ENCODE data around the gene TRIM8. TPM values are rescaled to one million over a fixed set of nuclear protein-coding genes. Genes with fewer than 3 reads are reported as not detected.

The TRIM8 gene
- total and polyA plus RNA-seq, 2 donors (not counting 1 experiment from before 2014, with no cell fraction given) = 44.9 to 74.4 TPM

- H3K4me2 ChIP-seq (replicated peaks; ENCODE audit: low read depth, low read length, poor library complexity, severe bottlenecking) = no peak overlapping the region
- H3K4me3 Mint-ChIP-seq = no peak overlapping the region
- peak overlapping the region; percentile 41 for H3K27ac Mint-ChIP-seq
- no peak overlapping the region for H3K9ac ChIP-seq (ENCODE audit: low read length)
- no peaks in the 10 kb centered on the region for H3K9me3 ChIP-seq (ENCODE audit: control extremely low read depth in 1 of 3, control insufficient read depth in 2 of 3, insufficient read depth in 1 of 3, low read length in 2 of 3)
- H3K9me3 Mint-ChIP-seq (ENCODE audit: insufficient read depth) = no peaks in the 10 kb centered on the region
- H3K4me1 ChIP-seq (ENCODE audit: control insufficient read depth in 2 of 2, insufficient read depth in 2 of 2, low read length in 2 of 2) = peaks cover 42 to 44% of the 10 kb centered on the region in 2 donors
- peaks cover 1 to 48% of the 10 kb centered on the region in 2 experiments for H3K36me3 ChIP-seq (replicated peaks in 1 of 2; ENCODE audit: control extremely low read depth in 1 of 2, control insufficient read depth in 1 of 2, extremely low read depth in 1 of 2, insufficient read depth in 2 of 2, low read length in 1 of 2)
- TF ChIP-seq CTCF (IDR thresholded peaks at IDR 0.05) (no peak), EZH2 (IDR thresholded peaks at IDR 0.05; ENCODE audit: borderline replicate concordance, insufficient read depth, low read depth, low read length, poor library complexity, severe bottlenecking) (no peak)
- H3K27ac ChIP-seq (ENCODE audit: low read length in 2 of 2) = no peak overlapping the region
- ChIA-PET CTCF (interaction anchor here (1.4 to 3.4 kb wide), 3 partner anchors 9 to 25 kb away, joined by 11 to 14 read pairs (median 12); partner anchors contain the start of gene TRIM8), POLR2A (interaction anchor here (3.6 kb wide), 1 partner anchor 9 kb away, joined by 15 read pairs; the partner anchor contains the start of gene TRIM8)
- no peak overlapping the region for H3K4me3 ChIP-seq (ENCODE audit: control extremely low read depth in 1 of 5, extremely low read depth in 1 of 5, insufficient read depth in 1 of 5, low read depth in 2 of 5, low read length in 4 of 5)
- H3K27me3 Mint-ChIP-seq = no peaks in the 10 kb centered on the region
- ATAC-seq (ENCODE audit: low read depth) = no peak
- peaks cover 53% of the 10 kb centered on the region for H3K79me2 ChIP-seq (ENCODE audit: control insufficient read depth, insufficient read depth, low read length)
- no peak for DNase-seq
- WGBS (ENCODE audit: insufficient coverage) = 98% methylated on average over 4 of the region's 7 CpGs
- peaks cover 50% of the 10 kb centered on the region for H3K4me1 Mint-ChIP-seq
- no peak overlapping the region for H2AFZ ChIP-seq (ENCODE audit: insufficient read depth, low read depth, low read length, poor library complexity, severe bottlenecking)
- intact Hi-C loops (cut with micrococcal nuclease) = no loop called here
- peaks cover 71% of the 10 kb centered on the region for H4K20me1 ChIP-seq (ENCODE audit: control insufficient read depth, insufficient read depth, low read length, poor library complexity, severe bottlenecking)
- no peaks in the 10 kb centered on the region for H3K27me3 ChIP-seq (replicated peaks in 1 of 4; ENCODE audit: control extremely low read depth in 1 of 4, control insufficient read depth in 3 of 4, insufficient read depth in 4 of 4, low read length in 3 of 4)
Measured at GRCh38 chr10:102654566-102654965, 10.3 kb downstream of the TRIM8 start.

- H3K9me3 ChIP-seq (ENCODE audit: control extremely low read depth in 1 of 3, control insufficient read depth in 2 of 3, insufficient read depth in 1 of 3, low read length in 2 of 3) = no peaks in the 10 kb centered on the region
- H3K9ac ChIP-seq (ENCODE audit: low read length) = no peak overlapping the region
- H3K27ac Mint-ChIP-seq = no peak overlapping the region
- ATAC-seq (ENCODE audit: low read depth) (no peak), DNase-seq (no peak)
- no peak overlapping the region for H3K4me3 ChIP-seq (ENCODE audit: control extremely low read depth in 1 of 5, extremely low read depth in 1 of 5, insufficient read depth in 1 of 5, low read depth in 2 of 5, low read length in 4 of 5)
- peaks cover 49% of the 10 kb centered on the region for H3K79me2 ChIP-seq (ENCODE audit: control insufficient read depth, insufficient read depth, low read length)
- no peak overlapping the region for H3K4me3 Mint-ChIP-seq
- WGBS (ENCODE audit: insufficient coverage) = 97% methylated on average over 12 of the region's 12 CpGs
- no peaks in the 10 kb centered on the region for H3K27me3 ChIP-seq (replicated peaks in 1 of 4; ENCODE audit: control extremely low read depth in 1 of 4, control insufficient read depth in 3 of 4, insufficient read depth in 4 of 4, low read length in 3 of 4)
- no peaks in the 10 kb centered on the region for H3K9me3 Mint-ChIP-seq (ENCODE audit: insufficient read depth)
- no peak overlapping the region for H2AFZ ChIP-seq (ENCODE audit: insufficient read depth, low read depth, low read length, poor library complexity, severe bottlenecking)
- H3K36me3 ChIP-seq (replicated peaks in 1 of 2; ENCODE audit: control extremely low read depth in 1 of 2, control insufficient read depth in 1 of 2, extremely low read depth in 1 of 2, insufficient read depth in 2 of 2, low read length in 1 of 2) = peaks cover 1 to 48% of the 10 kb centered on the region in 2 experiments
- CTCF ChIA-PET = interaction anchor here (1.3 to 3.4 kb wide), 2 partner anchors 23 to 24 kb away, joined by 4 to 14 read pairs; no protein-coding TSS in a partner anchor
- no peaks in the 10 kb centered on the region for H3K27me3 Mint-ChIP-seq
- POLR2A ChIA-PET = interaction anchor here (3.6 kb wide), 1 partner anchor 10 kb away, joined by 15 read pairs; the partner anchor contains the start of gene TRIM8
- intact Hi-C loops (cut with micrococcal nuclease) = no loop called here
- TF ChIP-seq CTCF (IDR thresholded peaks at IDR 0.05) (no peak), EZH2 (IDR thresholded peaks at IDR 0.05; ENCODE audit: borderline replicate concordance, insufficient read depth, low read depth, low read length, poor library complexity, severe bottlenecking) (no peak)
- peaks cover 46% of the 10 kb centered on the region for H3K4me1 Mint-ChIP-seq
- H4K20me1 ChIP-seq (ENCODE audit: control insufficient read depth, insufficient read depth, low read length, poor library complexity, severe bottlenecking) = peaks cover 66% of the 10 kb centered on the region
- peaks cover 38 to 40% of the 10 kb centered on the region in 2 donors for H3K4me1 ChIP-seq (ENCODE audit: control insufficient read depth in 2 of 2, insufficient read depth in 2 of 2, low read length in 2 of 2)
- no peak overlapping the region for H3K4me2 ChIP-seq (replicated peaks; ENCODE audit: low read depth, low read length, poor library complexity, severe bottlenecking)
- H3K27ac ChIP-seq (ENCODE audit: low read length in 2 of 2) = no peak overlapping the region
Measured at GRCh38 chr10:102654969-102655368, 10.7 kb downstream of the TRIM8 start.
